Keratinocyte (primary cell): Measurements from ENCODE around the gene CREBL2. TPM values are rescaled to one million over a fixed set of nuclear protein-coding genes. Genes with fewer than 3 reads are reported as not detected.

ENCODE experiments used
- DNase-seq: peaks from one replicate; pipeline ENCODE4 v3.0.0-alpha.2; 2011; ENCODE audit warnings: low read depth, missing footprints, low spot score
- FAIRE-seq: peaks from 2 replicates; lab custom pipeline; 2011; peaks lifted over from hg19 to GRCh38; lab: Jason Lieb, UNC
- H2AFZ ChIP-seq: 2 replicates; pipeline ENCODE4 v1.6.0; 2012; ENCODE audit warnings: low read length, control low read depth, inconsistent platforms; ENCODE audit not compliant: control insufficient read depth
- H3K27ac ChIP-seq: 2 replicates; pipeline ENCODE4 v1.5.1; 2011; ENCODE audit warnings: low read length; ENCODE audit not compliant: control insufficient read depth, insufficient read depth
- H3K27me3 ChIP-seq: 3 replicates; pipeline ENCODE4 v1.6.0; 2011; ENCODE audit warnings: low read length; ENCODE audit not compliant: control insufficient read depth, insufficient read depth; ENCODE audit errors: extremely low read depth
- H3K36me3 ChIP-seq, 2 experiments: 2 replicates in 1 of 2; 3 replicates in 1 of 2; pipeline ENCODE4 v1.5.1; 2011; ENCODE audit warnings: low read length in 2 of 2, mild to moderate bottlenecking in 1 of 2; ENCODE audit not compliant: control insufficient read depth in 2 of 2, insufficient read depth in 2 of 2; ENCODE audit errors: extremely low read depth in 1 of 2
- H3K4me1 ChIP-seq: 3 replicates; pipeline ENCODE4 v1.5.1; 2011; ENCODE audit warnings: low read length; ENCODE audit not compliant: control insufficient read depth, insufficient read depth; ENCODE audit errors: extremely low read depth
- H3K4me2 ChIP-seq: 3 replicates; pipeline ENCODE4 v1.6.0; 2011; ENCODE audit warnings: low read depth, low read length; ENCODE audit not compliant: control insufficient read depth, insufficient read depth; ENCODE audit errors: extremely low read depth
- H3K4me3 ChIP-seq, 3 experiments: fragments of 200-600 bp in 1 of 3; sonication (generic) in 1 of 3; 2 replicates in 2 of 3; 3 replicates in 1 of 3; pipeline ENCODE4 v1.5.1; 2011 to 2016; ENCODE audit warnings: low read length in 3 of 3, mild to moderate bottlenecking in 3 of 3, control low read depth in 2 of 3, inconsistent platforms in 1 of 3, low read depth in 1 of 3, mixed read lengths in 1 of 3, mixed run types in 1 of 3, moderate library complexity in 1 of 3; ENCODE audit not compliant: control insufficient read depth in 2 of 3, insufficient read depth in 2 of 3; ENCODE audit errors: extremely low read depth in 1 of 3
- H3K79me2 ChIP-seq: 2 replicates; pipeline ENCODE4 v1.6.0; 2012; ENCODE audit warnings: low read length; ENCODE audit not compliant: control insufficient read depth, insufficient read depth
- H3K9ac ChIP-seq: 3 replicates; pipeline ENCODE4 v1.6.0; 2011; ENCODE audit warnings: low read length; ENCODE audit not compliant: control insufficient read depth, insufficient read depth; ENCODE audit errors: extremely low read depth
- H3K9me1 ChIP-seq: 3 replicates; pipeline ENCODE4 v1.6.0; 2011; ENCODE audit warnings: low read length; ENCODE audit not compliant: control insufficient read depth, insufficient read depth; ENCODE audit errors: extremely low read depth
- H3K9me3 ChIP-seq: 2 replicates; pipeline ENCODE4 v1.5.1; 2012; ENCODE audit warnings: low read depth, low read length; ENCODE audit not compliant: control insufficient read depth
- H4K20me1 ChIP-seq: 3 replicates; pipeline ENCODE4 v1.6.0; 2011; ENCODE audit warnings: low read length; ENCODE audit not compliant: control insufficient read depth, insufficient read depth; ENCODE audit errors: extremely low read depth
- EZH2 ChIP-seq: IDR thresholded peaks from one replicate; pipeline ENCODE4 v1.6.1; 2012; ENCODE audit warnings: inconsistent platforms, mild to moderate bottlenecking, low read length, moderate library complexity
- dilution Hi-C: fragments of 300-500 bp; cut with MboI; formaldehyde crosslinking; loops from one replicate; pipeline ENCODE4 v1.7.0; 2020; ENCODE audit warnings: low sequenced_read_pairs; ENCODE audit not compliant: extremely low pct_ligation_motif_present
- polyA plus RNA-seq, 5 experiments: library from polyadenylated mRNA; depleted of rRNA in 3 of 5; stranded (reverse) in 3 of 5; stranded (forward) in 1 of 5; unstranded in 1 of 5; fragments of >200 nt; gene quantifications; 1 replicate in 1 of 5; 2 replicates in 3 of 5; 3 replicates in 1 of 5; pipeline versions ENCODE4 v1.2.1 to v1.2.3, GENCODE V29; 2011 to 2012; ENCODE audit warnings: missing spikeins in 2 of 5, low read depth in 1 of 5, low replicate concordance in 1 of 5
- TF ChIP-seq, protein P1 (sequence below), 3 experiments: IDR thresholded peaks in 1 of 3; conservative IDR thresholded peaks in 1 of 3; optimal IDR thresholded peaks in 1 of 3; 2 replicates in 2 of 3; 3 replicates in 1 of 3; pipeline versions ENCODE3 to v1.5.1; 2011; ENCODE audit warnings: low read length in 3 of 3, mild to moderate bottlenecking in 3 of 3, moderate library complexity in 2 of 3, control low read depth in 1 of 3, inconsistent platforms in 1 of 3; ENCODE audit not compliant: insufficient read depth in 2 of 3; ENCODE audit errors: extremely low read depth in 1 of 3

Gene CREBL2
- polyA plus RNA-seq, 1 donor (not counting 4 experiments of a cell fraction or from before 2014, with no cell fraction given) = 15.8 TPM

DNA sequence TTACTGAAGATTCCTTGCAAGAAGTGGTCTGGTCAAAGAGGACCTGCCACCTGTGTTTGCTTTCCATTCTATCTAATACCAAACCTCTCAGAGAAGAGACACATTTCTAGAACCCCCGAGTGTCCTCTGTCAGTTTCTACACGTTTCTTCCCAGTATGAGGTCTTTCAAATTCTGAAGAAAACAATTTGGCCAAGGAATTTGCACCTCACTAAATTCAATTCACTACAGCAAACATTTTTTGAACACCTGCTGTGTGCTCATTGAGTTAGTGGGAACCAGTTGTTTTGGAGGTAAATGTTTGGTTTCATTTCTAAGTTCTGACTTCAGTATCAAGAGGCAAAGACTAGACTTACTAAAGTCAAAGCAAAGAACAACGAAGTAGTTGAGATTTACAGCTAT lies 64.9 kb downstream of the CREBL2 start:
- no peak overlapping the region for H3K27ac ChIP-seq
- no peak for DNase-seq
- dilution Hi-C loops = no loop called here
- TF ChIP-seq, protein P1, sequence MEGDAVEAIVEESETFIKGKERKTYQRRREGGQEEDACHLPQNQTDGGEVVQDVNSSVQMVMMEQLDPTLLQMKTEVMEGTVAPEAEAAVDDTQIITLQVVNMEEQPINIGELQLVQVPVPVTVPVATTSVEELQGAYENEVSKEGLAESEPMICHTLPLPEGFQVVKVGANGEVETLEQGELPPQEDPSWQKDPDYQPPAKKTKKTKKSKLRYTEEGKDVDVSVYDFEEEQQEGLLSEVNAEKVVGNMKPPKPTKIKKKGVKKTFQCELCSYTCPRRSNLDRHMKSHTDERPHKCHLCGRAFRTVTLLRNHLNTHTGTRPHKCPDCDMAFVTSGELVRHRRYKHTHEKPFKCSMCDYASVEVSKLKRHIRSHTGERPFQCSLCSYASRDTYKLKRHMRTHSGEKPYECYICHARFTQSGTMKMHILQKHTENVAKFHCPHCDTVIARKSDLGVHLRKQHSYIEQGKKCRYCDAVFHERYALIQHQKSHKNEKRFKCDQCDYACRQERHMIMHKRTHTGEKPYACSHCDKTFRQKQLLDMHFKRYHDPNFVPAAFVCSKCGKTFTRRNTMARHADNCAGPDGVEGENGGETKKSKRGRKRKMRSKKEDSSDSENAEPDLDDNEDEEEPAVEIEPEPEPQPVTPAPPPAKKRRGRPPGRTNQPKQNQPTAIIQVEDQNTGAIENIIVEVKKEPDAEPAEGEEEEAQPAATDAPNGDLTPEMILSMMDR (optimal IDR thresholded peaks at IDR 0.05 in 1 of 3, IDR thresholded peaks at IDR 0.05 in 1 of 3, conservative IDR thresholded peaks at IDR 0.05 in 1 of 3; ENCODE audit: extremely low read depth in 1 of 3, insufficient read depth in 2 of 3, low read length in 3 of 3) = no peak
- no peak for TF ChIP-seq EZH2
- H3K79me2 ChIP-seq = no peaks in the 10 kb centered on the region
- no peaks in the 10 kb centered on the region for H3K36me3 ChIP-seq
- FAIRE-seq = no peak
- no peaks in the 10 kb centered on the region for H3K9me1 ChIP-seq
- no peak overlapping the region for H3K4me2 ChIP-seq
- no peak overlapping the region for H3K9ac ChIP-seq
- no peaks in the 10 kb centered on the region for H3K27me3 ChIP-seq
- no peaks in the 10 kb centered on the region for H3K4me1 ChIP-seq
- H3K4me3 ChIP-seq = no peak overlapping the region
- no peaks in the 10 kb centered on the region for H4K20me1 ChIP-seq
- H2AFZ ChIP-seq = no peak overlapping the region
- H3K9me3 ChIP-seq = no peaks in the 10 kb centered on the region

DNA sequence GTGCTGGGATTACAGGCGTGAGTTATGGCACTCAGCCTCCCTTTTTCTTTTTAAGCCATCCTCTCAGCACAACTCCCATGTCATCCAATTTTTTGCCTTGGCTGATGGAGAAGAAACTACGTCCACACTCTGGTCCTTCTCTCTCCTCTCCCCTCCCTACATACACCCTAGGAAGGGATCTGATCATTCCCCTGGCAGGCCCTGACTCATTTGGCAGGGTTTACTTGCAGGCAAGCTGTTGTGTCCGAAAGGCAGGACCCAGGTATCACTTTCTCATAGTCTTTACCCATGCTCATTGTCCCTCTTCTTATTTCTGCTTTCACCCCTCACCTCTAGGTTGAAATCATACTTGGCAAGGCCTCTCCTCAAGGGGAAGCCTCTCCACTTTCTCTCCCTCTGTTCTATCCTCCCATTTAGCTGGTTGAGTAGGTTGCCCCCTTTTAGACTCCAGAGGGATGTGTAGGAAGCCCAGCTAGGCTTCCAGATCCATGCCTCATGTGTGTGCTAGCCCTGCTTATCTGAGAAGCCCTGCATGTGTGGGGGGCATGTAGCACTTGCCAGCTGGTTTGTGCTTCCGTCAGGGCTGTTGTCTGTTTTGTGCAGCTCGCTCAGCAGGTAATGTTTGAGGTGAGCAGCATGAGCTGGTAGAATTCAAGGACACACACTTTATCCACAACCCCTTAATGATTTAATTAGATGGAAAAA lies 69.5 kb downstream of the CREBL2 start:
- Histone ChIP-seq H3K27me3 (no peaks in the 10 kb centered on the region), H3K27ac (no peak overlapping the region), H3K4me1 (no peaks in the 10 kb centered on the region), H3K9me3 (no peaks in the 10 kb centered on the region), H3K4me2 (no peak overlapping the region), H3K79me2 (no peaks in the 10 kb centered on the region), H3K36me3 (no peaks in the 10 kb centered on the region), H4K20me1 (no peaks in the 10 kb centered on the region), H3K9ac (no peak overlapping the region), H2AFZ (no peak overlapping the region), H3K9me1 (no peaks in the 10 kb centered on the region), H3K4me3 (no peak overlapping the region)
- dilution Hi-C loops = no loop called here
- FAIRE-seq (no peak), DNase-seq (no peak)
- no peak for TF ChIP-seq EZH2
- TF ChIP-seq, protein P1 (optimal IDR thresholded peaks at IDR 0.05 in 1 of 3, IDR thresholded peaks at IDR 0.05 in 1 of 3, conservative IDR thresholded peaks at IDR 0.05 in 1 of 3; ENCODE audit: extremely low read depth in 1 of 3, insufficient read depth in 2 of 3, low read length in 3 of 3) = no peak
